ENCODE measurements around the gene REXO1. TPM values are rescaled to one million over a fixed set of nuclear protein-coding genes. Genes with fewer than 3 reads are reported as not detected.

The REXO1 gene
- total and polyA plus RNA-seq, 2 of the 13 experiments (the other 11 are each of a cell fraction or from before 2014, with no cell fraction given), result 5.0 to 11.2 TPM

GRCh38 chr19:1845642-1846041, 2.6 kb downstream of the REXO1 start:
- Histone ChIP-seq H4K20me1 (ENCODE audit: insufficient read depth, low read length) (peaks cover 25% of the 10 kb centered on the region; the same call in 1 of the 2 replicates), H3K4me2 (ENCODE audit: low read depth, low read length) (no peak overlapping the region), H3K9me3 (ENCODE audit: low read length) (no peaks in the 10 kb centered on the region), H3K4me1 (ENCODE audit: insufficient read depth, low read length) (peaks cover 44% of the 10 kb centered on the region), H3K27ac (ENCODE audit: extremely low read length, insufficient read depth, low read length) (no peak overlapping the region), H3K79me2 (ENCODE audit: insufficient read depth, low read length) (peaks cover 61% of the 10 kb centered on the region), H3K27me3 (ENCODE audit: control insufficient read depth in 1 of 2, insufficient read depth in 2 of 2, low read length in 2 of 2) (no peaks in the 10 kb centered on the region; a peak in 1 of 5 replicates), H3K4me3 (replicated peaks in 1 of 3; ENCODE audit: insufficient read depth in 1 of 3, low read depth in 2 of 3, low read length in 3 of 3) (no peak overlapping the region), H3K36me3 (replicated peaks in 1 of 2; ENCODE audit: control insufficient read depth in 1 of 2, insufficient read depth in 2 of 2, low read length in 2 of 2) (peaks cover 2 to 19% of the 10 kb centered on the region in 2 experiments; a peak in 2 of 5 replicates), H2AFZ (ENCODE audit: low read length) (no peak overlapping the region), H3K9ac (ENCODE audit: insufficient read depth, low read depth, low read length) (no peak overlapping the region)
- ATAC-seq (no peak), FAIRE-seq (no peak), DNase-seq (ENCODE audit: low spot score) (no peak)
- CTCF ChIA-PET (ENCODE audit: low intra/inter-chr PET ratio, low total read pairs), result no interaction called here
- in situ Hi-C loops (cut with HindIII; ENCODE audit: extremely low pct_ligation_motif_present, low pct_unique_long_range_greater_than_20kb), result no loop called here
- BruUV-seq (replicated peaks), result no TSS peak
- TF ChIP-seq TMF1 (CRISPR knock-in tag; IDR thresholded peaks at IDR 0.05; ENCODE audit: low read depth), result no peak
- no peak for TF ChIP-seq CBX2 (IDR thresholded peaks at IDR 0.05; ENCODE audit: low read depth, low read length)
- no peak for TF ChIP-seq CBX2 (CRISPR knock-in tag; IDR thresholded peaks at IDR 0.05; ENCODE audit: low read depth)
- no peak for TF ChIP-seq CHD2 (IDR thresholded peaks at IDR 0.05; ENCODE audit: low read depth, low read length)
- no peak for TF ChIP-seq PAX8 (CRISPR knock-in tag; IDR thresholded peaks at IDR 0.05; ENCODE audit: borderline replicate concordance)
- TF ChIP-seq ZBTB38 (CRISPR knock-in tag; IDR thresholded peaks at IDR 0.05), result peak; percentile 29; the same call in 1 of the 2 replicates
- peak; percentile 78 for TF ChIP-seq ZBTB33 (CRISPR knock-in tag; IDR thresholded peaks at IDR 0.05)
- intact Hi-C loops (cut with micrococcal nuclease; ENCODE audit: unreplicated experiment), result no loop called here
- POLR2A ChIA-PET, result interaction anchor here (0.6 to 2.3 kb wide), 3 partner anchors 8 to 151 kb away, joined by 3 to 7 read pairs (median 4); no protein-coding TSS in a partner anchor
- WGBS (ENCODE audit: low lambda C conversion rate), result 98% methylated on average over 7 of the region's 11 CpGs

All from HepG2 (cell line).